ENCODE data around the gene COX7A1.

DNA sequence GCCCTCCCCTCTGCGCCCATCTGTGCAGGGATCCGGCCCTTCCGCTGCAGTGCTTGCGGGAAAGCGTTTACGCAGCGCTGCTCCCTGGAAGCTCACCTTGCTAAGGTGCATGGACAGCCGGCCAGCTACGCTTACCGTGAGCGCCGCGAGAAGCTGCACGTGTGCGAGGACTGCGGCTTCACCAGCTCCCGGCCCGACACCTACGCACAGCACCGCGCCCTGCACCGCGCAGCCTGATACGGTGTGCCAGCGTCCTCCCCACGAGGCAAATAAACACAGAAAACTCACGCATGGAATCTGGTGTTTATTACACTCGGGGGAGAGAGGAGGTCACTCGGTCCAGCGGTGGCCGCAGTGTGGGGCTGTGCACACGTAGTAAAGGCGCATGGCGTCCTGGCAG is 38.8 kb downstream of the COX7A1 start:
- no peak for TF ChIP-seq POLR2A (IDR thresholded peaks at IDR 0.05)
- TF ChIP-seq, protein P1, sequence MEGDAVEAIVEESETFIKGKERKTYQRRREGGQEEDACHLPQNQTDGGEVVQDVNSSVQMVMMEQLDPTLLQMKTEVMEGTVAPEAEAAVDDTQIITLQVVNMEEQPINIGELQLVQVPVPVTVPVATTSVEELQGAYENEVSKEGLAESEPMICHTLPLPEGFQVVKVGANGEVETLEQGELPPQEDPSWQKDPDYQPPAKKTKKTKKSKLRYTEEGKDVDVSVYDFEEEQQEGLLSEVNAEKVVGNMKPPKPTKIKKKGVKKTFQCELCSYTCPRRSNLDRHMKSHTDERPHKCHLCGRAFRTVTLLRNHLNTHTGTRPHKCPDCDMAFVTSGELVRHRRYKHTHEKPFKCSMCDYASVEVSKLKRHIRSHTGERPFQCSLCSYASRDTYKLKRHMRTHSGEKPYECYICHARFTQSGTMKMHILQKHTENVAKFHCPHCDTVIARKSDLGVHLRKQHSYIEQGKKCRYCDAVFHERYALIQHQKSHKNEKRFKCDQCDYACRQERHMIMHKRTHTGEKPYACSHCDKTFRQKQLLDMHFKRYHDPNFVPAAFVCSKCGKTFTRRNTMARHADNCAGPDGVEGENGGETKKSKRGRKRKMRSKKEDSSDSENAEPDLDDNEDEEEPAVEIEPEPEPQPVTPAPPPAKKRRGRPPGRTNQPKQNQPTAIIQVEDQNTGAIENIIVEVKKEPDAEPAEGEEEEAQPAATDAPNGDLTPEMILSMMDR (IDR thresholded peaks at IDR 0.05), result no peak
